A549 (cell line): ENCODE results near the gene MAST2. TPM values are rescaled to one million over a fixed set of nuclear protein-coding genes. Genes with fewer than 3 reads are reported as not detected.
"Not testable (repeated sequence)": the region's sequence is repeated elsewhere in the genome, so short reads cannot be mapped to it uniquely, and the experiment has no call there.

Experiments
- ATAC-seq, 2 experiments: fragments of 200-7000 bp in 1 of 2; fragments of >200 bp in 1 of 2; cut with Nextera tagmentation in 1 of 2; cut with Tn5 transposase in 1 of 2; 3 replicates each; pipeline versions ENCODE4 v1.8.0 to v1.9.1; 2018 to 2020; ENCODE audit warnings: mild to moderate bottlenecking in 1 of 2, moderate library complexity in 1 of 2
- CTCF ChIA-PET: fragments of 300-600 bp; sonication (Branson Sonifier 250); formaldehyde crosslinking; extraction: SDS; loops from one replicate; lab custom pipeline; 2021; ENCODE audit warnings: antibody characterized with exemption, inconsistent platforms; lab: Yijun Ruan, JAX
- POLR2A ChIA-PET: fragments of 350-600 bp; formaldehyde crosslinking; extraction: SDS; loops from one replicate; lab custom pipeline; 2021; ENCODE audit warnings: antibody characterized with exemption, inconsistent platforms; lab: Yijun Ruan, JAX
- DNase-seq, 2 experiments: peaks; one replicate each; pipeline versions ENCODE4 v3.0.0 to v3.0.0-alpha.2; 2011 to 2016; ENCODE audit warnings: low read depth in 1 of 2, low spot score in 1 of 2
- FAIRE-seq: peaks from 2 replicates; lab custom pipeline; 2011; peaks lifted over from hg19 to GRCh38; lab: Jason Lieb, UNC
- H3K27ac ChIP-seq, 2 experiments: fragments of >200 bp; sonication (Bioruptor Twin); formaldehyde crosslinking; 3 replicates each; pipeline ENCODE4 v1.5.1; 2016 to 2017
- H3K4me1 ChIP-seq: fragments of >200 bp; sonication (Bioruptor Twin); formaldehyde crosslinking; 3 replicates; pipeline ENCODE4 v1.6.1; 2016
- H3K4me2 ChIP-seq: fragments of >200 bp; sonication (Bioruptor Twin); formaldehyde crosslinking; 3 replicates; pipeline ENCODE4 v1.6.1; 2016
- H3K4me3 ChIP-seq: fragments of >200 bp; sonication (Bioruptor Twin); formaldehyde crosslinking; 3 replicates; pipeline ENCODE4 v1.5.1; 2016
- H3K9me3 ChIP-seq: fragments of >200 bp; sonication (Bioruptor Twin); formaldehyde crosslinking; 3 replicates; pipeline ENCODE4 v1.6.1; 2016
- BHLHE40 ChIP-seq: IDR thresholded peaks from 2 replicates; pipeline ENCODE4 v1.6.1; 2012; ENCODE audit warnings: low read depth, low read length, inconsistent platforms
- CEBPB ChIP-seq, 2 experiments: fragments of >200 bp in 1 of 2; sonication (Bioruptor Twin) in 1 of 2; formaldehyde crosslinking in 1 of 2; IDR thresholded peaks; 2 replicates each; pipeline ENCODE4 v1.6.1; 2012 to 2016
- E2F6 ChIP-seq: IDR thresholded peaks from 2 replicates; pipeline ENCODE4 v1.6.1; 2012; ENCODE audit warnings: low read depth, borderline replicate concordance
- ELK1 ChIP-seq: fragments of 150-350 bp; IDR thresholded peaks from 2 replicates; pipeline ENCODE4 v1.6.1; 2014; ENCODE audit warnings: low read depth, mild to moderate bottlenecking, low read length
- FOSL2 ChIP-seq, 2 experiments: fragments of 450-650 bp in 1 of 2; fragments of >200 bp in 1 of 2; sonication (Bioruptor Twin) in 1 of 2; formaldehyde crosslinking; IDR thresholded peaks; 2 replicates each; pipeline versions ENCODE4 v1.5.0 to v1.6.1; 2016 to 2020; ENCODE audit warnings: mild to moderate bottlenecking in 1 of 2, moderate library complexity in 1 of 2
- HEYL ChIP-seq: fragments of 250-450 bp; sonication (Bioruptor Pico); IDR thresholded peaks from 2 replicates; pipeline ENCODE4 v1.8.0; 2021; ENCODE audit warnings: mild to moderate bottlenecking, moderate library complexity
- JUN ChIP-seq, 2 experiments: fragments of >200 bp; sonication (Bioruptor Twin); formaldehyde crosslinking; IDR thresholded peaks; 2 replicates in 1 of 2; 3 replicates in 1 of 2; pipeline ENCODE4 v1.6.1; 2016 to 2017
- JUNB ChIP-seq: fragments of >200 bp; sonication (Bioruptor Twin); formaldehyde crosslinking; IDR thresholded peaks from 2 replicates; pipeline ENCODE4 v1.6.1; 2016
- MAFK ChIP-seq: fragments of 450-650 bp; IDR thresholded peaks from 2 replicates; pipeline ENCODE4 v1.6.1; 2014; ENCODE audit not compliant: partially characterized antibody
- NR3C1 ChIP-seq: fragments of >200 bp; sonication (Bioruptor Twin); formaldehyde crosslinking; IDR thresholded peaks from 3 replicates; pipeline ENCODE4 v1.6.1; 2017
- PHF8 ChIP-seq: fragments of 200-600 bp; sonication (generic); IDR thresholded peaks from 2 replicates; pipeline ENCODE4 v1.6.1; 2016; ENCODE audit warnings: low read depth, mild to moderate bottlenecking, antibody characterized with exemption, moderate library complexity, borderline replicate concordance
- REST ChIP-seq: fragments of 200-600 bp; sonication (generic); IDR thresholded peaks from 2 replicates; pipeline ENCODE4 v1.6.1; 2016; ENCODE audit warnings: antibody characterized with exemption, mild to moderate bottlenecking, moderate library complexity
- ZC3H11A ChIP-seq: fragments of 450-650 bp; IDR thresholded peaks from 2 replicates; pipeline ENCODE4 v1.6.1; 2014; ENCODE audit warnings: antibody characterized with exemption, mild to moderate bottlenecking
- ZFP36 ChIP-seq: fragments of 450-650 bp; IDR thresholded peaks from 2 replicates; pipeline ENCODE4 v1.6.1; 2014; ENCODE audit warnings: borderline replicate concordance; ENCODE audit not compliant: partially characterized antibody
- ZSCAN20 ChIP-seq: fragments of 250-450 bp; sonication (Bioruptor Pico); IDR thresholded peaks from 2 replicates; pipeline ENCODE4 v1.8.0; 2022; ENCODE audit warnings: mild to moderate bottlenecking, moderate library complexity
- WGBS: methylation state at CpG from one replicate; pipeline ENCODE4 v1.1.6; 2017; ENCODE audit errors: missing lambda C conversion rate; 5-methylcytosine and 5-hydroxymethylcytosine counted together
- polyA plus RNA-seq, 4 experiments: library from polyadenylated mRNA; depleted of rRNA in 3 of 4; stranded (reverse); fragments of >200 nt; fragmentation: RNase III in 1 of 4; extraction: RNeasy Plus Mini Kit Qiagen cat#74134 plus additional on column Dnase treatment in 1 of 4; gene quantifications; 2 replicates in 3 of 4; 3 replicates in 1 of 4; pipeline ENCODE4 v1.2.3, GENCODE V29; 2011 to 2017

Gene MAST2
- polyA plus RNA-seq, 2 of the 4 experiments (the other 2 are of a cell fraction), result 19.3 to 20.5 TPM

- CTCF ChIA-PET, result interaction anchor here (0.7 kb wide), 1 partner anchor 13 kb away, joined by 3 read pairs; no protein-coding TSS in a partner anchor
- peaks cover 29% of the 10 kb centered on the region for H3K4me1 ChIP-seq
- H3K9me3 ChIP-seq, H3K4me2 ChIP-seq, H3K4me3 ChIP-seq, DNase-seq, POLR2A ChIA-PET, FAIRE-seq, ATAC-seq, H3K27ac ChIP-seq: not testable (repeated sequence)
- WGBS, result 90% methylated on average over 4 of the region's 4 CpGs
- peak; percentile 53 for TF ChIP-seq MAFK
These were observed 34.9 kb downstream of the MAST2 start for GRCh38 chr1:45838322-45838721.

GRCh38 chr1:45840704-45841103 lies 37.3 kb downstream of the MAST2 start:
- ATAC-seq, result peak in 1 of 2 experiments; percentile 36; a peak in 1 of 6 replicates
- WGBS, result 40% methylated on average over 1 of the region's 1 CpG
- peak overlapping the region; percentile 36; the same call in 1 of the 3 replicates for H3K4me2 ChIP-seq
- no peak for TF ChIP-seq E2F6
- no peak for TF ChIP-seq ZSCAN20 (CRISPR knock-in tag)
- no peak for TF ChIP-seq FOSL2 (IDR thresholded peaks at IDR 0.05)
- no peak for TF ChIP-seq FOSL2 (CRISPR knock-in tag; IDR thresholded peaks at IDR 0.05)
- no peak for TF ChIP-seq ZC3H11A
- TF ChIP-seq ELK1, result no peak
- no peak for TF ChIP-seq HEYL (CRISPR knock-in tag)
- TF ChIP-seq PHF8, result no peak
- no peak for TF ChIP-seq BHLHE40
- TF ChIP-seq JUN (IDR thresholded peaks at IDR 0.05), result no peak
- TF ChIP-seq, all 56 proteins: peak for 0
- ChIA-PET CTCF (interaction anchor here (0.6 kb wide), 1 partner anchor 11 kb away, joined by 3 read pairs; no protein-coding TSS in a partner anchor), POLR2A (no interaction called here)
- no peak for FAIRE-seq
- Histone ChIP-seq H3K9me3 (no peaks in the 10 kb centered on the region), H3K4me3 (no peak overlapping the region), H3K4me1 (peaks cover 22% of the 10 kb centered on the region), H3K27ac (peak overlapping the region in 1 of 2 experiments; percentile 44; a peak in 4 of 6 replicates)
- no peak for DNase-seq

GRCh38 chr1:45842786-45843185 lies 39.4 kb downstream of the MAST2 start:
- Histone ChIP-seq H3K4me3 (no peak overlapping the region), H3K9me3 (no peaks in the 10 kb centered on the region), H3K4me1 (peaks cover 22% of the 10 kb centered on the region), H3K4me2 (no peak overlapping the region), H3K27ac (no peak overlapping the region)
- WGBS, result 81% methylated on average over 1 of the region's 1 CpG
- FAIRE-seq (no peak), ATAC-seq (no peak), DNase-seq (no peak)
- POLR2A ChIA-PET, result no interaction called here
- CTCF ChIA-PET, result interaction anchor here (0.6 to 1.6 kb wide), 5 partner anchors 12 to 145 kb away, joined by 3 to 4 read pairs (median 3); no protein-coding TSS in a partner anchor
- no peak for TF ChIP-seq NR3C1
- TF ChIP-seq REST, result no peak
- no peak for TF ChIP-seq CEBPB (IDR thresholded peaks at IDR 0.05)
- TF ChIP-seq ZFP36, result no peak
- no peak for TF ChIP-seq MAFK
- no peak for TF ChIP-seq JUNB
